DMS 273 (cell line): ENCODE results near the gene MCRIP2.
A peak's percentile ranks its signal among the peaks of the same experiment; 100 is the strongest.

Experiments
- DNase-seq: peaks from one replicate; lab custom pipeline; 2025; ENCODE audit not compliant: unreplicated experiment; lab: John Stamatoyannopoulos, UW

Gene MCRIP2

DNA sequence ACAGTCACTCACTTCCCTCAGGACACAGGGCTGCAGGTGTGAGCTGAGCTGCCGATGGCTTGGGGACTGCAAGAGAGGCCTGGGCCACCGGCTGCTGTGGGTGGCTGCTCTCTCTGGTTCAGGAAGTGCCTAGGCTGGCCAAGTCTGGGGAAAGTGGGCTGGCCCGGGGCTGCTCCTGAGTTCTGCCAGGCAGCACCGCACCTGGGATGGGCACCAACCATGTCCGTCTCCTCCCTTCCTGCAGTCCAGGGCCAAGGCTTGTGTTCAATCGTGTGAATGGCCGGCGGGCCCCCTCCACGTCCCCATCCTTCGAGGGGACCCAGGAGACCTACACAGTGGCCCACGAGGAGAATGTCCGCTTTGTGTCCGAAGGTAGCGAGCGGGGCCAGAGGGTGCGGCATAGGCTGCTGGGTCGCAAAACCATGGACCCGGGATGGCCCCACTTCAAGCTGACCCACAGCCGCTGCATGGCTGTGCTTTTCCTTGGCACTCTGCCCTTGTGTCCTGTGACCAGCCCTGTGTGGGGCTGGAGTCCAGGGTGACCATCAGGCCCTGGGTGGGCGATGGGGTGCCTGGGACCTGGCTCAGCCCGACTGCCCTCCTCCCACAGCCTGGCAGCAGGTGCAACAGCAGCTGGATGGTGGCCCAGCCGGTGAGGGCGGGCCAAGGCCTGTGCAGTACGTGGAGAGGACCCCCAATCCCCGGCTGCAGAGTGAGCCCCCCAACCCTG is 5.7 kb downstream of the MCRIP2 start:
- DNase-seq, result no peak

GRCh38 chr16:648071-648780 is 6.6 kb downstream of the MCRIP2 start:
- DNase-seq, result peak; percentile 77

- DNase-seq, result peak; percentile 98
Observed at GRCh38 chr16:648781-649589, 7.4 kb downstream of the MCRIP2 start, which contains the start of gene WDR90. Gene WDR90, plus strand, starts transcription at chr16:649365. Its CDS starts 52 bp downstream, at chr16:649417.

DNA sequence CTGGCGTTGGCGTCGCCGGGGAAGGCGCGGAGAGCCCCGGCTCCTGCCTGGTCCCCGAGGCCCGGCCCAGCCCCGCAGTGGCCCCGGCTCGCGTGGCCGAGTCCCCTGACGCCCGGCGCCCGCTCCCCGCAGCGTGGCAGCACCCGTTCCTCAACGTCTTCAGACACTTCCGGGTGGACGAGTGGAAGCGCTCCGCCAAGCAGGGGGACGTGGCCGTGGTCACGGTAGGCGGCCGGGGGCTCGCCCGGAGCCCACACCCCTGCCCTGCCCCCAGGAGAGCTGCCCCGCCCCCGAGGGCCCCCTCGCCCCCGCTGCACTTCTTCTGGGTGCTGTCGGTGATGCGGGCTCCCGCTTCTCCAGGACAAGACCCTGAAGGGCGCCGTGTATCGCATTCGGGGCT is 8.0 kb downstream of the MCRIP2 start:
- no peak for DNase-seq

DNA sequence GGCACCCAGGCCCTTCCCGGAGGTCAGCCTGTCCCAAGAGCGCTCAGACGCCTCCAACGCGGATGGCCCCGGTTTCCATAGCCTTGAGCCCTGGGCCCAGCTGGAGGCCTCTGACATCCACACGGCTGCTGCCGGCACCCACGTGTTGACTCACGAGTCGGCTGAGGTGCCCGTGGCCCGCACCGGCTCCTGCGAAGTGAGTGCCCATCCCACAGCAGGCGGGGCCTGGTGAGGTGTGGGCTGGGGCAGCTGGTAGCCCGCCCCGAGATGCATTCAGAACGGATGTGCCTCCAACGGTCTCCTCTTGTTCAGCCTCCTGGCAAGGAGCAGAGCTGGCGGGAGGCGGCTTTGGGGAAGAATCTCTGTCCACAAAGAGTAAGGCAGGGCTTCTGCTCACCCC is 10.2 kb downstream of the MCRIP2 start:
- peak; percentile 51 for DNase-seq

DNA sequence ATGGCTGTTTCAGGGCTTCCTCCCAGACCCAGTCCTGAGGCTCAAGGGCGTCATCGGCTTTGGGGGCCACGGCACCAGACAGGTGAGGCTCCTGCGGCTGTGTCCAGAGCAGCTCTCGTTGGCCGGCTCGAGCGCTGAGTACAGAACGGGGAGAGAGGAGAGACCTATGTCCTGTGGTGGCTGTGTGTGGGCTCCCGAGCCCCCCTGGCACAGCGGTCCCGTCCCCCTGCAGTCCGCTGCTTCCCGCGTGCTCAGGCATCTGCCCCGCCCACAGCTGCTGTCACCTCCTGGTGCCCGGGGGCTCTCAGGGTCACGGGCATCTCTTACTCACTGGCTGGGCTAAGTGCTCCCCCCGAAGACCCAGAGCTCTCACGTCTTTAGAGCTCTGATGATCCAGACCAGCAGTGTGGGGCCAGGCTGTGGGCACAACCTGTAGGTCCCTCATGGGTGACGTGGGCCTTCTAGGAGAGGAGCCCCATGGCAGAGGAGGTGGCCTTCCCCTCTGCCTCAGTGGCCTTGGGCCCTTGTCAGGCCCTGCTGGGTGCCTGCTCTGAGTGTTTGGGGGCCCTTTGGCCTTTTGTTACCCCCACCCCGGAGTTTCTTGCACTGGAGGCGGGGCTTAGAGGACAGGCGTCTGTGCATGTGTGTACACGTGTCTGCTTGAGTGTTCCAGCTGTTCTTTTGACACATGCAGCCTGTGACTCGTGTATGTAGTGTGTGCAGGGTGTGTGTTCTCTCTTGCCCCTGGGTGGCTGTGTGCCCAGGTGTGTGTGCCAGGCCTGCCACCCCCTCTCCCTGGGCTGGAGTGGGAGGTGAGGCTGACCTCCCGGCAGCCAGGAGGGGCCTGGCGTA is 11.1 kb downstream of the MCRIP2 start:
- no peak for DNase-seq

- DNase-seq, result no peak
Observed at GRCh38 chr16:654034-654433, 12.4 kb downstream of the MCRIP2 start.

DNA sequence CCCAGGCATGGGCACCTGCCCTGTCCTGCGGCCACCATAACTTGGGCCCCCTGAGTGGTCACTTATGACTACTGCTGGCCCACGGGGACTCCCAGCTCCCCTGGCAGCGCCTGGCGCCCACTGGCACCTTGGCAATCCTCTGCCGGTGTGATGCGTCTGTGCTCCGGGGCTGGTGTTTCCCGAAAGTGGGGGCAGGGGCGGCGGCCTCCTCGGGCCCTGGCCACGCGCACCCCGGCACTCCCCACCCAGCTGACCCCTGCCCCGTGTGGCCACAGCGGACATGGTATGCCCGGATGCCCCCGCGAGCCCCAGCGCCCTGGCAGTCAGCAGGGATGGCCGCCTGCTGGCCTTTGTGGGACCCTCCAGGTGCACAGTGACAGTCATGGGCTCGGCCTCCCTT is 15.9 kb downstream of the MCRIP2 start:
- DNase-seq, result no peak

DNA sequence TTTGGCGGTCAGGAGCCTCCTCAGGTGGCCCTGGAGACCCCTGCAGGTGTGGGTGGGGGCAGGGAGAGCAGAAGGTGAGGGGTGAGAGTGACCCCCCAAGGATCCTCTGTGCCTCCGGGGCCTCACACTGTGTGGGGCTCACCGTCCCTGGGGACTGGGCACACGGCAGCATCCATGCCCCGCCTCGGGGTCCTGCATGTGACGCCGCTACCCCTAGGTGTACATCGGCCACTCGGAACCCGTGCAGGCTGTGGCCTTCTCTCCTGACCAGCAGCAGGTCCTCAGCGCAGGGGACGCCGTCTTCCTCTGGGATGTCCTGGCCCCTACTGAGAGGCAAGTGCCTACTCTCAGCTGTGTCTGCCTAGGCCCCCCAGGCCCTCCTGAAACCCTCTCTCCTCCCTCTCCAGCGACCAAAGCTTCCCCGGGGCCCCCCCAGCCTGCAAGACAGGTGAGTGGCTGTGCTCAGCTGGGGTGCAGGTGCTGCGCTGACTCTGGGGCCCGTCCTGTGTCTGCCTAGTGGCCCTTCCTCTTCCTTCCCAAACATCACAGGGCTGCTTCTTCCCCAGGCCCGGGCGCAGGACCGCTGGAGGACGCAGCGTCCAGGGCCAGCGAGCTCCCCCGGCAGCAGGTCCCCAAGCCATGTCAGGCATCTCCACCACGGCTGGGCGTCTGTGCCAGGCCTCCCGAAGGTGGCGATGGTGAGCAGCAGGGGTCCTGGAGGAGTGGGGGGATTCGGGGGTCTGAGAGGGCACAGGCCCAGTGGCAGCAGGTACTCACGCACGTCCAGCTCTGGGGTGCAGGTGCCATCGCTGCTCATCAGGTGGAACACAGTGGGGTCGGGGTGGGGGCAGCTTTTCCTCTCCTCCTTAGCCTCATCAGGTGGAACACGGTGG is 17.3 kb downstream of the MCRIP2 start:
- no peak for DNase-seq

DNA sequence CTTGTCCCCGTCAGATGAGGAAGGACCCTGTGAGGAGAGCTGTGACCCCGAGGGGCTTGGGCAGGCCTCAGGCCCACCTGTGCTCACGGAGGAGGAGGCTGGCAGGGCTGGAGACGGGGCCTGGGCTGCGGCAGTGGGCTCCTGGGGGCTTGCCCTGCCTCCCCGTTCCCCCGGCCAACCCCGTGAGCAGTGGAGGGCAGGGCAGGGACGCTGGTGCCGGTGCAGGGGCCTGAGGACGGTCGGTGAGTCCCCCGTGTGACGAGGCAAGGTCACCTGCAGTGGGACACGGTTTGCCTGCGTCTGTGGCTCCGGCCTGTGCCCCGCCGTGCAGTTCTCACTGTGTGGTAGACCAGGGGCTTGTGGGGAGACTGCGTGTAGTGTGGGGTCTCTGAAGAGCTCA is 18.0 kb downstream of the MCRIP2 start:
- no peak for DNase-seq

DNA sequence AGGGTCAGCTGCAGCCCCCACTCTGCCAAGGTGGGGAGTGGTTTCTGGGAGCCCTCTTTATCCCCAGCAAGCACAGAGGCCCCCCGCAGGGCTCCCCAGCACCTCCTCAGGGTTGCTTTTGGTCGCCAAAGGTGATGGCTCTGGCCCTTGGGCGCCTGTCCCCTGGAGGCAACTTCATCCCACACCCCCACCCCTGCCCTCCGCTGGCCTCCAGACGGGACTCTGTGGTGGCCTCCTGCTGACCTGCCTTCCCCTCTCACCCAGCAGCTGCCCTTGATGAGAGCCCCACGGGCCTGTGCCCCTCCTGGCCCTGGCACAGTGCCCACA is 18.5 kb downstream of the MCRIP2 start:
- no peak for DNase-seq

DNA sequence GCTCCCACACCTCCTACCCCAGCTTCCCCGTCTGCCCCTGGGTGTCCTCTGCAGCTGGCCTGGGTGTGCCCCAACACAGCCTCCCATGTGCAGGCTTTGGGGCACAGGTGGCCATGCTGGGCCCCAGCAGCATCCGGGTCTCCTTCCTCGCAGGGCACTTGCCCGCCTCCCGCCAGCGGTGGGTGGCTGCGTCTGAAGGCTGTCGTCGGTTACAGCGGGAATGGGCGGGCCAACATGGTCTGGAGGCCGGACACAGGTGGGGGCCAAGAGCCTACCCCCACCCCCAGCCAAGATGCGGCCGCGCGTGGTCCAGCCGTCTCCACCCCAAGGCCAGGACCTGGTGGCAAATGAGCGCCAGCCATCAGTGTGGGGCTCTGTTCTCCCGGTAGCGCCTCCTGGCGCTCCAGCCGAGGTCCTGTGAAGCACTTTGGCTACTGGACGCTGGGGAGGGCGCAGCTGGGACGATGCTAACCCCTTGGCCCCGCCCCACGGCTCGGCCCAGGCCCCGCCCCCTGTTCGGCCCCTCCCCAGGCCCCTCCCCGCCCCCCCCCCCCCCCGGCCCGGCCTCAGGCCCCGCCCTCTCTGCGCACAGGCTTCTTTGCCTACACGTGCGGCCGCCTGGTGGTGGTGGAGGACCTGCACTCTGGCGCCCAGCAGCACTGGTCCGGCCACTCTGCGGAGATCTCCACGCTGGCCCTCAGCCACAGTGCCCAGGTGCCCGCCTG is 19.0 kb downstream of the MCRIP2 start:
- peak; percentile 43 for DNase-seq

DNA sequence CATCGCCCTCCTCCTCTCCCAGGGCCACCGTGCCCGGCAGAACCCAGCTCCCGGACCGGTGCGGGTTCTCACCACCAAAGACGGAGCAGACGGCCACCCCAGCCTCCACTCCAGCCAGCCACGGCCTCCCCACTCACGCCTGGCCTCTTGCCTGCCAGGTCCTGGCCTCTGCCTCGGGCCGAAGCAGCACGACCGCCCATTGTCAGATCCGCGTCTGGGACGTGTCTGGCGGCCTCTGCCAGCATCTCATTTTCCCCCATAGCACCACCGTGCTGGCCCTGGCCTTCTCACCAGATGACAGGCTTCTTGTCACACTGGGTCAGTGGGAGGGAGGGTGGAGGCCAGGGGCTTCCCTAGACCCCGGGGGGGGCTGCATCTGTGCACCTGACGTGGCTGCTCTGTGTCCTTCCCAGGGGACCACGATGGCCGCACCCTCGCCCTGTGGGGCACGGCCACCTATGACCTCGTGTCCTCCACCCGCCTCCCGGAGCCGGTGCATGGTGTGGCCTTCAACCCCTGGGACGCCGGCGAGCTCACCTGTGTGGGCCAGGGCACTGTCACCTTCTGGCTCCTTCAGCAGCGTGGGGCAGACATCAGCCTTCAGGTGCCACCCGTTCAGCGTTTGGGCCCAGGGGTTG is 19.7 kb downstream of the MCRIP2 start:
- DNase-seq, result no peak

GRCh38 chr16:662095-662494 is 20.5 kb downstream of the MCRIP2 start:
- no peak for DNase-seq

DNA sequence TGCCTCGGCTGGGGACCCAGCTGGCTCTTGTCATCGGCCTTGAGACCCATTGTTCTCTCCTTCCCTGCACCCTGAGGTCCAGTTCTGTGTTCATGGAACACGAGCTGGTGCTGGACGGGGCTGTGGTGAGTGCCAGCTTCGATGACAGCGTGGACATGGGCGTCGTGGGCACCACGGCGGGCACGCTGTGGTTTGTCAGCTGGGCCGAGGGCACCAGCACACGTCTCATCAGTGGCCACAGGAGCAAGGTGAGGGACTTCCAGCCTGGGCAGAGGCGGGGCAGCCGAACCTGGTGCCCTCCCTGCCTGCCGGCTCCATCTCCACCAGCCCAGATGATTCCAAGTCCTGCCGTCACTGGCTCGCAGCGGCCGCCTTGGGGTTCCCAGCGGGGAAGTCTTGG is 21.0 kb downstream of the MCRIP2 start:
- no peak for DNase-seq

- DNase-seq, result no peak
Observed at GRCh38 chr16:666572-666971, 24.9 kb downstream of the MCRIP2 start.

DNA sequence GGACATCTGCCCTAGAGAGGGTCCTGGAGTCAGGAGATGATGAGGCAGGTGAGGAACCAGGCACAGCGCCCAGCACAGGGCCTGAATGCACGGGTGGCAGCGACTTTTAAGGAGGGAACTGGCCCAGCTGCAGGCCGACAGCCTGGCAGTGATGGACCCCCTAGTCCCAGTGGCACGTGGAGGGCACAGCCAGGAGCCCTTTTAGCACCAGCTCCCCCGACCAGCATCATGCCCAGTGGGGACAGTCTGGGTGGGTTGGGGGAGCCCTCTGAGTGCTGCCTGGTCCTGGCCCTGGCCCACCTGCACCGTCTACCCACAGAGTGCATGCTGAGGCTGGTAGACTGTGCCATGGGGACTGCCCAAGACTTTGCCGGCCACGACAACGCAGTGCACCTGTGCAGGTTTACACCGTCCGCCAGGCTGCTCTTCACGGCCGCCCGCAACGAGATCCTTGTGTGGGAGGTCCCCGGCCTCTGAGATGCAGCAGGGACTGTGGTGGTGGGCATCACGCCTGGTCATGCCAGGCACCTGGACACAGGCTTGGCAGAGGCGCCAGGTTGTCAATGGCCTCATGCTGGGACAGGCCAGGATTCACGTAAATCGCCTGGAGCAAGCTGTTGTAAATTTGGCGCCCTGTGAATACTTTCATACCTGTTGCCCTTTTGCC is 25.6 kb downstream of the MCRIP2 start:
- no peak for DNase-seq

DNA sequence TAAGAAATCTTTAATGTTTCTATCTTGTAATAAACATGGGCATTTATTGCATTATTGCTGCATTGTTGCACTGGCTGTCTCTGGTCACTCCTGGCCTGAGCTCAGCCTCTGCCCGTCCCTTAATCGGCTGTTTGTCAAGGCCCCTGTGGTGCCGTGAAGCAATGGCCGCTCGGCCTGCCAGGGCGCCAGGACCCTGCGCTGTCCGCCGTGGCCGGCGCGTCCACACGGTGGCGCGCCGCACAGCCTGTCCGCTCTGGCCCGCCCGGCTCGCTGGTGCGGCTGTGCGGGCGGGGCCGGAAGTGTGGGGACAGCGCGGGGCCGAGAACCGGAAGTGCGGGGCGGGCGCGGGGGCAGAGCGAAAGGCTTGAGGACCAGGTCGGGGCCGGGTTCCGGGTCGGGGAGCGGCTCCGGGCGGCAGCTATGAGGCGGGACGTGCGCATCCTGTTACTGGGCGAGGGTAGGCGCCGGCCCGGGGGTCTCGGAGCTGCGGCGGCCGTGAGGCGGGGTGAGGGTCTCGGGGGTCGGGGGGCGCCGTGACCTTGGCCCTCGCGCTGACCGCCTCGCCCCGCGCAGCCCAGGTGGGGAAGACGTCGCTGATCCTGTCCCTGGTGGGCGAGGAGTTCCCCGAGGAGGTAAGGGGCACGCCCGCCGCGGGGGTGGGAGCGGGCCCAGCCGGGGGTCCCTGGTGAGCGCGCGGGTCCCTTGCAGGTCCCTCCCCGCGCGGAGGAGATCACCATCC is 26.3 kb downstream of the MCRIP2 start, which contains the start of gene RHOT2:
TSS of gene RHOT2 (plus strand) at position 353 of the 739 bp plus-strand sequence. CDS start at position 421, 68 bp downstream.
- peak; percentile 98 for DNase-seq
